Skeletal muscle satellite cell (primary cell): Measurements from ENCODE around the gene PP2D1.
"Not testable (repeated sequence)": the region's sequence is repeated elsewhere in the genome, so short reads cannot be mapped to it uniquely, and the experiment has no call there.

Experiments
- H3K27me3 ChIP-seq: 2 replicates; pipeline ENCODE4 v1.7.0; 2013; ENCODE audit warnings: low read length; ENCODE audit not compliant: control insufficient read depth, insufficient read depth
- H3K36me3 ChIP-seq: 2 replicates; pipeline ENCODE4 v1.7.0; 2013; ENCODE audit warnings: mild to moderate bottlenecking, control low read depth, low read length; ENCODE audit not compliant: insufficient read depth
- H3K4me1 ChIP-seq: 2 replicates; pipeline ENCODE4 v1.7.0; 2013; ENCODE audit warnings: low read length; ENCODE audit not compliant: control insufficient read depth, insufficient read depth
- H3K4me2 ChIP-seq: 2 replicates; pipeline ENCODE4 v1.7.0; 2013; ENCODE audit warnings: mild to moderate bottlenecking, low read length
- H3K4me3 ChIP-seq: 2 replicates; pipeline ENCODE4 v1.7.0; 2013; ENCODE audit warnings: low read length
- H3K9ac ChIP-seq: 2 replicates; pipeline ENCODE4 v1.7.0; 2013; ENCODE audit warnings: mild to moderate bottlenecking, low read depth, low read length, moderate library complexity
- H3K9me3 ChIP-seq: replicated peaks from 2 replicates; pipeline ENCODE4 v1.7.0; 2013; ENCODE audit warnings: mild to moderate bottlenecking, control low read depth, low read length

Gene PP2D1

DNA sequence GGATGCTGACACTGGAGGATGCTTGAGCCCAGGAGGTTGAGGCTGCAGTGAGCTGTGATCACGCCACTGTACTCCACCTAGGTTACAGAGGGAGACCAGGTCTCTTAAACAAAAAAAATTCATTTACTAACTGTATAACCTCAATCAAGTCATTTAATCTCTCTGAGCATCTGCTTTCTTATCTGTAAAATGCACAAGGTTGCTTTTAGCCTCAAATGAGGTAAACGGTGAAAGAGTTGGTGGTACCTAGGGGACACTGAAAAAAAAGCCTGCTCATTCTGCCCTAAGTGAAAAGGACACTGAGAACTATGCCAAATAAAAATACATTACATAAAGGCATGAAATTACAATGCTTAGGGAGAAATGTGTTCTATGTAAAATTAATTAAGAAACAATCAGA is 3.4 kb downstream of the PP2D1 start:
- H3K9ac ChIP-seq: no peak overlapping the region

DNA sequence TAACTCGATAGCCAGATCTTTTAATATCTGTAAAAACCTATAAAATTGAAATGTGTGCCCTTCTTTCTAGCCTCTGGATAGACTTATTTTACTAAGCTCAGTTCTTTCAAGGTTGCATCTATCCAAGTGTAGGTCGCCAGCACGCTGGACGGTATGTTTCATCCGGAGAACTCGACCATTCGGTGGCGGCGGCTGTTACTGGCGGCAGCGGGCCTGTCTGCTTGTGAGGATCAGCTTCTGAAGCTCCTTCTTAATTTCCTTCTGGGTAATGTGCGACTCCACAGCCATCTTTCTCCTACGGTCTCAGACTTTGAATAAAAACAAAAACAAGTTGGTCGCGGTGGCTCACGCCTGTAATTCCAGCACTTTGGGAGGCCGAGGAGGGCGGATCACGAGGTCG is 4.1 kb downstream of the PP2D1 start:
- no peaks in the 10 kb centered on the region for H3K27me3 ChIP-seq
- H3K9ac ChIP-seq: no peak overlapping the region
- H3K4me1 ChIP-seq: no peaks in the 10 kb centered on the region
- H3K36me3 ChIP-seq: no peaks in the 10 kb centered on the region
- H3K4me3 ChIP-seq: no peak overlapping the region
- H3K4me2 ChIP-seq: no peak overlapping the region
- no peaks in the 10 kb centered on the region for H3K9me3 ChIP-seq

More for the DNA sequence above, 3.4 kb downstream of the PP2D1 start:
- Histone ChIP-seq H3K4me2 (no peak overlapping the region), H3K27me3 (no peaks in the 10 kb centered on the region), H3K36me3 (no peaks in the 10 kb centered on the region), H3K4me1 (no peaks in the 10 kb centered on the region), H3K9me3 (no peaks in the 10 kb centered on the region), H3K4me3 (no peak overlapping the region)

DNA sequence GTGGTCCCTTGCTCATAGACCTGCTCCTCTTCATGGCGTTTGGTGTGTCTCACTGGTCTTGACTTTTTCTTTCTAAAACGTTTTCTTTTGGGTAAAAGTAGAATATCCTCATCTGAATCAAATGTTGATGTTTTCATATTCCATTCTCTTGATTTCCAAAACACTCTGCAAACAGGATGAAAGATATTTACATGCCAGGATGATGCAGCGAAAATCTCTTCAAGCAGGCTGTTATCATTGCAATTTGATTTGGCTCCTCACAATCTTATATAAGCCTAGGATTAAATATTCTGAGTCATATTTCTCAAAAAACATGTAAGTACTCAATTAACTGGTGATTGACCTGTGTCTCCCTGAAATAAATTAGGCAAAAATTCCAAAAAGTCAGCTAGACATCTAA is 10.1 kb downstream of the PP2D1 start:
- Histone ChIP-seq H3K27me3 (no peaks in the 10 kb centered on the region), H3K4me1 (no peaks in the 10 kb centered on the region), H3K9ac (no peak overlapping the region), H3K9me3 (no peaks in the 10 kb centered on the region), H3K4me3 (no peak overlapping the region), H3K36me3 (no peaks in the 10 kb centered on the region), H3K4me2 (no peak overlapping the region)

DNA sequence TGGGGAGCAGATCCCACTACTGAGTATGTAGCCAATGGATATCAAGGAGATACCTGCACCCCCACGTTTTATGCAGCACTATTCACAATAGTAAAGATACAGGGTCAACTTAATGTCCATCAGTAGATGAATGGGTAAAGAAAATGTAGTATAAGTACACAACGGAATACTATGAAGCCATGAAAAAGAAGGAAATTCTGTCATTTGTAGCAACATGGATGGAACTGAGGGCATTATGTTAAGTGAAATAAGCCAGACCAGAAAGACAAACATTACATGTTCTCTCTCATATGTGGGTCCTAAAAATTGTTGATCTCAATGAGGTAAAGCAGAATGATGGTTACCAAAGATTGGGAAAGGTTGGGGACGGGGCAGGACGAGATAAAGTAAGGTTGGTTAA is 14.6 kb downstream of the PP2D1 start:
- Histone ChIP-seq H3K9me3 (no peaks in the 10 kb centered on the region), H3K36me3 (no peaks in the 10 kb centered on the region), H3K4me3 (no peak overlapping the region), H3K9ac (no peak overlapping the region), H3K4me1 (no peaks in the 10 kb centered on the region), H3K4me2 (no peak overlapping the region), H3K27me3 (no peaks in the 10 kb centered on the region)

DNA sequence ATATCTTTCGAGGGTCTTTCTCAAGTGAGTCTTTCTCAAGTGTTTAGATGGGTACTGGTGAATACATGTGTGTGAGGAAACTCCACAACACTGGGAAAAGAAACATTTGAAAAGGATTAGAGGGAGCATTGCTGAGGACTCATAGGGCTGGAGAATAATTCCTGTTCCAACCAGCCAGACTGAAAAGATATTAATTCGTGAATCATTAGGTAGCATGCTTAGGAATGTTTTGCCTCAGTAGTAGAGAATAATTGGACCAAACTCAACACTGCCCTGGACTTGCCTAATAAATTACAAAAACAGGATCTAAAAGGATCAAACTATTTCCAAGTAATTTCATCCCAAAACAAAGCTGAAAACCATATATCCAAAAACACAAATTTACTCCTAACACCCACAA is 17.3 kb downstream of the PP2D1 start:
- H3K9ac ChIP-seq: no peak overlapping the region
- H3K36me3 ChIP-seq: no peaks in the 10 kb centered on the region
- no peaks in the 10 kb centered on the region for H3K9me3 ChIP-seq
- no peak overlapping the region for H3K4me3 ChIP-seq
- H3K4me2 ChIP-seq: no peak overlapping the region
- H3K4me1 ChIP-seq: no peaks in the 10 kb centered on the region
- H3K27me3 ChIP-seq: no peaks in the 10 kb centered on the region

DNA sequence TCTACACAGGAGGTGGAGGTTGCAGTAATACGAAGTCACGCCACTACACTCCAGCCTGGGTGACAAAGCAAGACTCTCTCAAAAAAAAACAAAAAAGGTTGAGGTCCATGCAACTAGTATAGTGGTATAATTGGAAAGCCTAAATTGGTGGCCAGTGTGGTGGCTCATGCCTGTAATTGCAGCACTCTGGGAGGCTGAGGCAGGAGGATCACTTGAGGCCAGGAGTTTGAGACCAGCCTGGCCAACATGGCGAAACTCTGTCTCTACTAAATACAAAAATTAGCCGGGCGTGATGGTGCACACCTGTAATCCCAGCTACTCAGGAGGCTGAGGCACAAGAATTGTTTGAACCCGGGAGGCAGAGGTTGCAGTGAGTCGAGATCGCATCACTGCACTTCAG is 23.2 kb downstream of the PP2D1 start:
- H3K4me1 ChIP-seq, H3K4me2 ChIP-seq, H3K9ac ChIP-seq, H3K27me3 ChIP-seq, H3K4me3 ChIP-seq, H3K9me3 ChIP-seq: not testable (repeated sequence)
- peaks cover 21% of the 10 kb centered on the region for H3K36me3 ChIP-seq

DNA sequence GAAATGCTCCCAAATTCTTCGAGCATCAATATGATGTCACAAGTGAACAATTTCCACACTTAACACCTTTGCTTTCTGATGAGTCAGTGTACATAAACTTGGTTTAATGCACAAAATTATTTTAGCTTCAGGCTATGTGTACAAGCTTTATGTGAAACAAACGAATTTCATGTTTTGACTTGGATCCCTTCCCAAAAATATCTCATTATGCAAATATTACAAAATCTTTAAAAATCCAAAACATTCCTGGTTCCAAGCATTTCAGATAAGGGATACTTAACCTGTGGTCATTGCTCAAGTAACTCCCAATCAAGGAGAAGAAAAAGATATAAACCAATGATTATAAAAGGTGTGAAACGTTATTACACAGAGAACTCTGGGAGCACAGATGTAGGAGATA is 40.0 kb downstream of the PP2D1 start:
- Histone ChIP-seq H3K4me3 (no peak overlapping the region), H3K36me3 (peaks cover 30% of the 10 kb centered on the region), H3K9me3 (no peaks in the 10 kb centered on the region), H3K4me1 (peaks cover 12% of the 10 kb centered on the region), H3K9ac (no peak overlapping the region), H3K4me2 (no peak overlapping the region), H3K27me3 (no peaks in the 10 kb centered on the region)

DNA sequence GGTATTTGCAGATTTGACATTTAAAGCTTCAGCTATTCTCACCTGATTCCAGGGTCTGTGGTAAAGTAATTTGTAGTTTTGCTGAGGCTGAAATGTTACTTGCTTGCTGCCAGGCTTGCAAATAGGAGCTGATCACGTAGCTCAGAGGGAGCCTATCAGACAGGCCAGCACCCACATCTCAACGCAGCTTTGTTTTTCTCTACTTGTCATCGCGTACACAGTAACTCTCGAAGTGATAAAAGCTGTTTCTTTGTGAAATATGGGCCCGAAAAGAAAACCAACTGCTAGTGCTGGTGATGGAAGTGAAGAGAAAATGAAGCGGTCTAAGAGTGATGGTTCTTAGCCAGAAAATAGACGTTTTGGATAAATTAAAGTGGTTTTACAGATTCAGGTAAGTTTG is 41.7 kb downstream of the PP2D1 start:
- H3K9ac ChIP-seq: no peak overlapping the region
- H3K4me3 ChIP-seq: no peak overlapping the region
- H3K27me3 ChIP-seq: no peaks in the 10 kb centered on the region
- peaks cover 22% of the 10 kb centered on the region for H3K36me3 ChIP-seq
- H3K4me1 ChIP-seq: peaks cover 12% of the 10 kb centered on the region
- no peak overlapping the region for H3K4me2 ChIP-seq
- no peaks in the 10 kb centered on the region for H3K9me3 ChIP-seq

DNA sequence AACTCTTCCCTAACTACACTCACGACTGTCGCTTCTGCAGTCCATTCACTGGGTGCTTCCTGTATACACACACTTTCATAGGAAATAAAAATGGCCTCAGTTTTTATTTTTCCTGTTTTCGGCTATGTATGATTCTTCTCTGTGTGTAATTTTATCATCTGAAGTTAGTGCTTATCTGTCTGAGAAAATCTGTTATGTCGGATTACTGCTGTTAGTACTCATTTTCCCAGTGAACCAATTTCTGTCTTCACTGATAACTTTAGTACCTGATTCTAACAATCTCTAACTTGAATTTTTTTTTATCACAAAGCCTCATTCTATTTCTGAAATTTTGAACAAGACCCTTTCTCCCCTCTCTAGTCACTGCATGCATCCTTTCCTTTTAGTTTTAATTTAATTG is 44.3 kb downstream of the PP2D1 start:
- no peak overlapping the region for H3K9ac ChIP-seq
- peaks cover 11% of the 10 kb centered on the region for H3K36me3 ChIP-seq
- peaks cover 12% of the 10 kb centered on the region for H3K4me1 ChIP-seq
- H3K27me3 ChIP-seq: no peaks in the 10 kb centered on the region
- H3K4me3 ChIP-seq: no peak overlapping the region
- no peak overlapping the region for H3K4me2 ChIP-seq
- no peaks in the 10 kb centered on the region for H3K9me3 ChIP-seq

DNA sequence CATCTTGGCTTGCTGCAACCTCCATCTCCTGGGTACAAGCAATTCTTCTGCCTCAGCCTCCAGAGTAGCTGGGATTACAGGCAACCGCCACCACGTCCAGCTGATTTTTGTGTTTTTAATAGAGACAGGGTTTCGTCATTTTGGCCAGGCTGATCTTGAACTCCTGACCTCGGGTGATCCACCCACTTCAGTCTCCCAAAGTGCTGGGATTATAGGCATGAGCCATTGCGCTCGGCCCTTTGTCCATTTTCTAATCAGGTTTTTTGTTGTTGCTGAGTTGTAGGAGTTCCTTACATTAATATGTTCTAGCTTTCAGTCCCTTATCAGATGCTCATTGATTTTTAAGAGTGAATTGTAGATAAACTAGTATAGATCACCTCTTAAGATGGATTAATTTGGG is 44.9 kb downstream of the PP2D1 start:
- no peaks in the 10 kb centered on the region for H3K9me3 ChIP-seq

DNA sequence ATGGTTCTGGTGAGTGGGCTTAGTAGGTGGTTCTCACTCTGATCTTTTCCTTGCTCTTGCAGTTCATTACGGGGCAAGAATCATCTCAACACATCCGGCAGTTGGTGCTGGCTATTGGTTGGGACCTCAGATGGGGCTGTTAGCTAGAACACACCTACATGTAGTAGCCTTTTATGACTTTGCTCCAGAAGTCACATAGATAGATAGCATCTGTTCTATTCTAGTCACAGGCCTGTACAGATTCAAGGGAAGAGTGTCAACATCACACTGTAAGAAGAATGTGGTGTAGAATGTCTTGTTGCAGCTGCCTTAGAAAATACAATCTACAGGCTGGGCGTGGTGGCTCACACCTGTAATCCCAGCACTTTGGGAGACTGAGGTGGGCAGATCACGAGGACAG is 50.1 kb downstream of the PP2D1 start:
- Histone ChIP-seq H3K4me2 (no peak overlapping the region), H3K4me1 (no peaks in the 10 kb centered on the region), H3K27me3 (no peaks in the 10 kb centered on the region), H3K9me3 (no peaks in the 10 kb centered on the region), H3K9ac (no peak overlapping the region), H3K4me3 (no peak overlapping the region), H3K36me3 (peaks cover 22% of the 10 kb centered on the region)

More for the DNA sequence above, 44.9 kb downstream of the PP2D1 start:
- Histone ChIP-seq H3K27me3 (no peaks in the 10 kb centered on the region), H3K4me1 (peaks cover 10% of the 10 kb centered on the region), H3K36me3 (peaks cover 11% of the 10 kb centered on the region), H3K4me2 (no peak overlapping the region), H3K4me3 (no peak overlapping the region), H3K9ac (no peak overlapping the region)

DNA sequence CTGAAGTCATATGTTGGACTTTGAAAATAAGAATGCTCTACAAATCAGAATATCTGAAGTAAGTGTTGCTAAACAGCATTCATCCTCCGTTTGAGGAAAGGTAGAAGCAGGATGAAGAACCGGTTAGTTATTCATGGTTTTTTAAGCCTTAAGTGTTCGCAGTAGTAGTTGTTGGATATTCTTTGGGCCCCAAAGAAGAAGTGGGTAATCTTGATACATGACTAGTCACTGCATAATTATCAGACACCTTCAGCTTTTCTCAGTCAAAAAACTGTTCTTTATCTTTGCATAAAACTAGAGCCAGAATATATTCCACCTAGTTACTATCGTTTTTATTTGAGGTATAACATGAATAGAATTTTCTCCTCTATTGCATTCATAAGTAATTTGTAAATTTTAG is 51.4 kb downstream of the PP2D1 start:
- Histone ChIP-seq H3K4me1 (no peaks in the 10 kb centered on the region), H3K36me3 (peaks cover 20% of the 10 kb centered on the region), H3K4me2 (no peak overlapping the region), H3K9me3 (no peaks in the 10 kb centered on the region), H3K4me3 (no peak overlapping the region), H3K27me3 (no peaks in the 10 kb centered on the region), H3K9ac (no peak overlapping the region)
